Astrocyte (in vitro differentiated cells and primary cell): ENCODE results near the gene FOXJ2.

Experiments
- CTCF ChIP-seq: IDR thresholded peaks from 2 replicates; pipeline ENCODE4 v1.5.1; 2011; ENCODE audit warnings: low read depth, mild to moderate bottlenecking, inconsistent platforms, low read length, moderate library complexity; ENCODE audit not compliant: insufficient read depth
- EZH2 ChIP-seq: IDR thresholded peaks from 2 replicates; pipeline ENCODE4 v1.6.1; 2012; ENCODE audit warnings: mild to moderate bottlenecking, low read length, inconsistent platforms; ENCODE audit not compliant: insufficient read depth

GRCh38 chr12:8077207-8077606 is 44.7 kb downstream of the FOXJ2 start:
- TF ChIP-seq CTCF: no peak
- TF ChIP-seq EZH2: no peak
